GM12891 (cell line): Measurements from ENCODE around the gene MANEA.
"Not testable (repeated sequence)": the region's sequence is repeated elsewhere in the genome, so short reads cannot be mapped to it uniquely, and the experiment has no call there.

Experiments
- DNase-seq: peaks from one replicate; pipeline ENCODE4 v3.0.0; 2011; ENCODE audit warnings: low spot score; ENCODE audit not compliant: insufficient read length
- FAIRE-seq: peaks from 2 replicates; lab custom pipeline; 2011; peaks lifted over from hg19 to GRCh38; lab: Jason Lieb, UNC
- PAX5 ChIP-seq: IDR thresholded peaks from 2 replicates; pipeline ENCODE4 v1.6.1; 2011; ENCODE audit warnings: low read length, moderate library complexity, mild to moderate bottlenecking; ENCODE audit not compliant: insufficient read depth, severe bottlenecking
- POLR2A ChIP-seq: IDR thresholded peaks from 2 replicates; pipeline ENCODE4 v1.6.1; 2011; ENCODE audit warnings: low read depth, low read length, control low read depth
- POLR2AphosphoS5 ChIP-seq: IDR thresholded peaks from 2 replicates; pipeline ENCODE4 v1.6.1; 2011; ENCODE audit warnings: low read depth, low read length, control low read depth
- POU2F2 ChIP-seq: IDR thresholded peaks from 2 replicates; pipeline ENCODE4 v1.6.1; 2011; ENCODE audit warnings: low read depth, mild to moderate bottlenecking, control low read depth, low read length, moderate library complexity
- SPI1 ChIP-seq: IDR thresholded peaks from 2 replicates; pipeline ENCODE4 v1.6.1; 2011; ENCODE audit warnings: low read depth, low read length, control low read depth
- TAF1 ChIP-seq: IDR thresholded peaks from 2 replicates; pipeline ENCODE4 v1.6.1; 2011; ENCODE audit warnings: low read depth, low read length, control low read depth

MANEA gene

DNA sequence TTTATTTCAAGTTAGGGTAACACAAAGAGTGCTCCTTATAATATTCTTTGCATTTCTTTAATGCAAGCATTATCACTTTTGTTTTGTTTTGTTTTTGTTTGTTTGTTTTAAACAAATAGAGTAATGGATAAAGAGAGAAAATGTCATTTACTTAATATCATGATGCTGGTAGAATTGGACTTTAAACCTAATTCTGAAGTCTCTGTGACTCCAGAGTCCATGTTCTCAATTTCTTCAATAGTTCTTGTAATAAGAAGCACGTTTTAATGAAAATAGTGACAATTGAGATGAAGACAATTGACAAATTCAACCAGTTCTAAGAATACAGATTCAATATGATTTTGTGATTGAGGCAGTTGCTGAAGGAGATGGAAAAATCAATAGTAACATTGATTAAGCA is 30.3 kb upstream of the MANEA start:
- FAIRE-seq (no peak), DNase-seq (no peak)
- TF ChIP-seq SPI1 (no peak), POLR2A (no peak), POLR2AphosphoS5 (no peak), POU2F2 (no peak), PAX5 (no peak), TAF1 (no peak)

DNA sequence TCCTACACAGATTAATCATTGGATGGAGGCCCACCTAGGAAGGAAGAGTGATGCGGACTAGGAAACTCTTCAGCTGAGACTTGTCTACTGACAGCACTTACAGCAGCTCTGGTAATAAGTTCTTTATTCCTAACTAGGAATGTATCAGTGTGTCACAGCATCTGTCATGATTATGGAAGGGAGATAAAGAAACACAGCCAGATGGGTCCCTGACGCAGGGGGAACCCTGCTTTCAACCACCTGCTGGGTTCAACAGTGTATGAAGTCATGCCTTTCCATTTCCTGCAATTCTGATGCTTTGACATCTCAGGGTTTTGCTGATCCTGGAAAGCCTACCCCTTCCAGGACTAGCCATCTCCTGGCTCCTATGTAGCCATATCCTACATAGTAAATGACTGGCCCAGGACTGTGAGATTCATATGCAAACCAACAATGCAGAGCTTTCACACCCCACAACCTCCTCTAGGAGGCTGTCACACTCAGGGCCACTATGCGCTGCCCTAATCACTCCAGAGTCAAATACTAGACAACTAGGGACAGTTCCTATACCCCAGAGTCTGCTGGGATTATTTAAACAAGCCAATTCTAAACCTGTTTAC is 29.0 kb upstream of the MANEA start:
- no peak for FAIRE-seq

DNA sequence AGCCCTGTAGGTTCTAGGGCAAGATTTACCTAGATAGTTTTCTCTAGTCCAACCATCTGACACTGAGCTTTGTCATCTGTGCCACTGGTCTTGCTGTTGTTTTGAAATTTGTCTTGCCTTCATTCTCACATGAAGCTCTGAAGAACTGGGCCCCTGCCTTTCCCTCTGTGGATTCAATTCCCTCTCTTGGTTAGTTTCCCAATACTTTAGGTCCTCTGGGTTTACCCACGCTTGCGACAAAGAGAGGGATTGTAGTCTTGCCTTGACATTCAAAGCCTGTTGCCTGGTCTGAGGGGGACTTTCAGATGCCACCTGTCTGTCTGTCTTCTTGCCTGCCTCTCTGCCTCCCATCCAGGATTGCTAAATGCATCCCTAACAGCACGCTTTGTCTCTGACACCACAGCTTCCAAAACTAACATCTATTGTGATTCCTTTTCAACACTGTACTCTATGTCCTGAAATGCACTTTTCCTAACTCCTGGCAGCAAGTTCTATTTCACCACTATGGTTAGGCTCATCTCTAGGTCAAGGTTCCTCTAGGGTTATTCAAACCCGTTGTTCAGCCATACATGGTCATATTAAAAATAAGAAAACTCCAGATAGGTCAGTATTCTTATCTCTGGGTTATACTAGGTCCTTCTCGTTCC is 25.5 kb upstream of the MANEA start:
- TF ChIP-seq PAX5, result no peak
- no peak for TF ChIP-seq TAF1
- TF ChIP-seq SPI1, result no peak
- TF ChIP-seq POLR2AphosphoS5, result no peak
- TF ChIP-seq POU2F2, result no peak
- TF ChIP-seq POLR2A, result no peak
- no peak for DNase-seq
- no peak for FAIRE-seq

More for the DNA sequence above, 29.0 kb upstream of the MANEA start:
- TF ChIP-seq SPI1, result no peak
- TF ChIP-seq PAX5, result no peak
- no peak for TF ChIP-seq POU2F2
- no peak for TF ChIP-seq POLR2A
- no peak for TF ChIP-seq POLR2AphosphoS5
- no peak for TF ChIP-seq TAF1
- no peak for DNase-seq

GRCh38 chr6:95553880-95554279 is 23.5 kb upstream of the MANEA start:
- no peak for DNase-seq
- no peak for FAIRE-seq
- no peak for TF ChIP-seq POLR2A
- no peak for TF ChIP-seq PAX5
- TF ChIP-seq POLR2AphosphoS5, result no peak
- no peak for TF ChIP-seq TAF1
- no peak for TF ChIP-seq SPI1
- no peak for TF ChIP-seq POU2F2

- DNase-seq, FAIRE-seq: not testable (repeated sequence)
Observed at GRCh38 chr6:95560956-95561355, 16.4 kb upstream of the MANEA start.

GRCh38 chr6:95569560-95569959 is 7.8 kb upstream of the MANEA start:
- DNase-seq (no peak), FAIRE-seq (no peak)
- TF ChIP-seq SPI1 (no peak), POU2F2 (no peak), PAX5 (no peak), TAF1 (no peak), POLR2A (no peak), POLR2AphosphoS5 (no peak)

GRCh38 chr6:95572098-95572497 is 5.2 kb upstream of the MANEA start:
- no peak for TF ChIP-seq POLR2A
- no peak for TF ChIP-seq POLR2AphosphoS5
- no peak for TF ChIP-seq SPI1
- TF ChIP-seq TAF1, result no peak
- TF ChIP-seq POU2F2, result no peak
- TF ChIP-seq PAX5, result no peak
- DNase-seq (no peak), FAIRE-seq (no peak)

DNA sequence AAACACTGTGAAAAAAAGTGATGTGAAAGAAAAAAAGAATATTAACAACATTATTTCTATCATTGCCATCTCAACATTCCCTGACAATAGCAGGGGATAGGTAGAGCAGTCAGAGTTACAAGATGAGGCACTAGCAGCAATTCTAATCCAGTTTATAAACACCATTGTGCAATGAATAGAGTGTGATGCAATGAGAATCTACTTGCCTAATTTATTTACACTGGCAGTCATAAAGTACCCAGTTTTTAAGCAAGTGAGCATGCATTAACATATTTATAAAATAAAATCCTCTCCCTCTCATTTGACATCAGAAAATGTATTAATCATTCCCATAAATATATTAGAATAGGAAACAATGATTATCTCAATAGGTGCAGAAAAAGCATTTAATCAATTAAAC is 2.5 kb upstream of the MANEA start:
- no peak for DNase-seq
- no peak for TF ChIP-seq SPI1
- no peak for TF ChIP-seq POLR2A
- TF ChIP-seq POU2F2, result no peak
- TF ChIP-seq PAX5, result no peak
- no peak for TF ChIP-seq POLR2AphosphoS5
- no peak for FAIRE-seq

DNA sequence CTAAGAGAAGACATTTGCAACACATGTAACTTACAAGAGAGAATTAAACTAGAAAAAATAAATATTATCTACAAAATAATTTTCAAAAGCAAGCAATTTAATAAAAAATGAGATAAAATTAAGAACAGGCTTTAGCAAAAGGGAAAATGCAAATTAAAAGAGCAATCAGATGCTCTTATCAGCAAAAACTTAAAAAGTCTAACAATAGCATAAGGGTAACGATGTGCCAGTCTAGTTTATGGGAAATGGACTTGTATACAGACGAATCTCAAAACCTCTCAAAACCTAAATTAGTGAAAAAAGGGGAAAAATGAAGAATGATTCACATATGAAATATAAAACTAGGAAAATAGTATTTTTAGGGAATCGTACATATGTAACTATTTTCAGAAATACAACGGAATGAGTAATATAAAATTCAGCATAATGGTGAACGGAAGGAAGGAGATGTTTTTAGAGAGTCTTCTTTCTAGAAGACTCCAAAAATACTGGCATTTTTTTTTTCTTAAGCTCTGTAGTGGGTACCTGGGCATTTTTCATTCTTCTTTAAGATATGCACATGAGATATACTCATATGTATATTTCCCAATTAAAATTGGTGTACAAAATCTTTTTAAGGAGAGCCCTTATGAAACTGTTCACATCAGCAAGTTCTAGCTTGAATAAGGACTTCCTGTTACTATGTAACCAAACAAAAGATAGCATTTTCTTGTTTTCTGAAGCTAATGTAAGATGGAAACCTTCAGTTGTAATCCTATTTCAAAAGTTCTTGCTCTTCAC is 927 bp upstream of the MANEA start:
- TF ChIP-seq TAF1 (no peak), SPI1 (peak; percentile 21; the same call in 1 of the 2 replicates)
- DNase-seq (no peak), FAIRE-seq (no peak)

DNA sequence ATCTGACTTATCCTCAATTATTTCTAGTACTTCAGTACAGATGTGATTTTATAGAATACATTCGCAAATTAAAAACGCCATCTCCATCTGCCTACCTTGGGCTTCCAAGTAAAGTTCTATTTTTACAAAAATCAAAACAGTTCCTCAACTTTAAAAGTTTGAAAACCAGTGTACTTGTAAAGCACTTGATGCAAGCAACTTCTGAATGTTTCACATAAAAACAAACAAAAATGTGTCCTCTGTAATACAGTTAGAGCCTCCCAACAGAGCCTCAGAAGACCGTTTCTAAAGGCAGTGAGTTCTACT is 384 bp upstream of the MANEA start:
- TF ChIP-seq POU2F2, result no peak
- TF ChIP-seq SPI1, result no peak
- TF ChIP-seq PAX5, result no peak
- no peak for TF ChIP-seq POLR2AphosphoS5
- no peak for TF ChIP-seq TAF1
- TF ChIP-seq POLR2A, result no peak; the same call in 1 of the 2 replicates
- FAIRE-seq, result no peak
- DNase-seq, result no peak
